Muscle of arm (tissue), 12 donors: ENCODE data around the gene TSHZ3. TPM values are rescaled to one million over a fixed set of nuclear protein-coding genes. Genes with fewer than 3 reads are reported as not detected.

ENCODE experiments used
- DNase-seq: peaks from one replicate; pipeline ENCODE4 v3.0.0-alpha.2; 2013
- polyA plus RNA-seq, 12 donors: library from polyadenylated mRNA; unstranded; fragments of 120-200 nt; gene quantifications; one replicate each; pipeline ENCODE4 v1.2.1, GENCODE V29; 2013; ENCODE audit not compliant: insufficient read length in 12 of 12

Gene TSHZ3
- polyA plus RNA-seq, 12 donors = 14.8 to 18.8 (median 16.7) TPM; not detected in 1

DNA sequence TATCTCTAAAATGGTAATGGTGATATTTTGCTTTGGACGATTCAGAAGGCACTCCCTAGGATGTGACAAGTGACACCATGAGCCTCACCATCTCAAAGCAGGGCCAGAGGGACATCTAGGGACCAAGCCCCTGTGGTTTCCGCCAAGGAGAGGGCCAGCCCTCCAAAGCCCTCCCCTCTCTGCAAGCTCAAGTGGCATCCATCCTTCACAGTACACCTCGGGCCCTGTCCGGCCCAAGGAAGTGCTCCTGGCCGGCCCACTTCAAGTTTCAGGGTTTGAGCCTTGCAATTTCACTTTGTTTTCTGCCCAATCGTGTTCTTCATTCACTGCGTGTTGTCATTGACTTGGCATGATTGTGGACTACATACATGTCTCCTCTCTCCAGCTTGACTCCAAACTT, 82.5 kb downstream of the TSHZ3 start:
- DNase-seq = no peak

DNA sequence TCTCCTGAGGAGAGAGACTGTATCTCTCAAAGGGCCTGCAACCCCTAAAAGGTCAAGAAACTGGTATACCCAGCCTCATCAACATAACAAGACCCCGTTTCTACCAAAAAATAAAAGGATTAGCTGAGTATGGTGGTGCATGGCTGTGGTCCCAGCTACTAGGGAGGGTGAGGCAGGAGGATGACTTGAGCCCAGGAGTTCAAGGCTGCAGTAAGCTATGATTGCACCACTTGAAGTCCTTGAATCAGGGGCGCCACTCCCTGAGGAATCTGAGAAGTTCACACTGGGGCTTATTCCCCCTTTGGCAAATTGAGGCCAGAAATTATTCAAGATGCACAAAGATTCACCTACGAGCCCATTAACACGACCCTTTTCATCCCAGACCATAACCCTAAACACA, 83.0 kb downstream of the TSHZ3 start:
- DNase-seq = no peak

DNA sequence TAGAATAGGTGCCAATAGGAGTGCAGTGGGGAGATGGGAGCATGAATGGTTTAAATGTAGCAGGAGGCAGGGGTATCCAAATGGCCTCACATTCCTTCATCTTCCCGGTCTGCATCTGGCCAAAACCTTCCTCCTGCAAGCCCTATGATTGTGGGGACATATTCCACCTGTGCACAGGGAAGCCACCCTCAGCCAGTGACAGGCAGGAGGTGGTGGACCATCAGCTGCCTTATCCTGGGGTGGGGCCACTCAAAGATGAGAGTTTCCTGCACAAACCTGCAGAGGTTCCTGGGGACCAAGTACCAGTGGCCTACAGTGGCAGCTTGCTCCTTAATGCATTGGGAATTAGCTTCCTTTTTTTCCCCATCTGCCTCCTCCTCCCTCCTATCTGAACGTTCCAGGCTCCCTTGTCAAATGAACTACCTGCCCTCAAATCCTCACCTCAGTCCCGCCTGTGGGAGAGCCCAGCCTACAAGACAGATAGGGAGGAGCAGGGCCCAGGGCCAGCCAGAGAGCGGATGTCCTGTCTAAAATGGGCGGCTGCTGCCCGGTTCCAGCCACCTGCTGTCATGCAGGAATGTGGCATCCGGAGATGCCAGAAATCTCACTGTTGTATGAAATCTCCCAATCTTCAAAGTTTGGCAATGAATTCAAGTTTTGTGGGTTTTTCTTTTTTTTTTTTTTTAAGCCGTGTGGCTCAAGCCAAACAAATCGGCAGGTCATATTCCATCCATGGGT, 85.0 kb downstream of the TSHZ3 start:
- DNase-seq = no peak

DNA sequence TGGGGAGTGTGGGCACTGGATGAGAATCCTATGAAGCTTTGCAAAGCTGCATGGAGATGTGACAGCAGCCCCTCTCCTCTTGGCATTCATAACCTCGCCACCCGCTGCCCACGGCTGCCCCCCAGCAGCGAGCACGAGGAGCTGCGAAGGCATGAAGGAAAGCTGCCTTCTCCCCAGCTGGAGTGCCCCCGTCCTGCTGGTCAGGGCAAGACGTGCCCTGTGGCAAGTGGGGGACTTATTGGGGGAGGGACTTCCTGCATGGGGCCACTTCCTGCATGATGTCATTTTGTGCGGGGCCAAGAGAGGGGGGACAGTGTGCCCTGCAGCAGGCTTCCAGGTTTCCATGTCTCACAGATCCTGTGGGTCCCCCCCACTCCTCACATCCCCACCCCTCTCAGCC, 85.9 kb downstream of the TSHZ3 start:
- no peak for DNase-seq

DNA sequence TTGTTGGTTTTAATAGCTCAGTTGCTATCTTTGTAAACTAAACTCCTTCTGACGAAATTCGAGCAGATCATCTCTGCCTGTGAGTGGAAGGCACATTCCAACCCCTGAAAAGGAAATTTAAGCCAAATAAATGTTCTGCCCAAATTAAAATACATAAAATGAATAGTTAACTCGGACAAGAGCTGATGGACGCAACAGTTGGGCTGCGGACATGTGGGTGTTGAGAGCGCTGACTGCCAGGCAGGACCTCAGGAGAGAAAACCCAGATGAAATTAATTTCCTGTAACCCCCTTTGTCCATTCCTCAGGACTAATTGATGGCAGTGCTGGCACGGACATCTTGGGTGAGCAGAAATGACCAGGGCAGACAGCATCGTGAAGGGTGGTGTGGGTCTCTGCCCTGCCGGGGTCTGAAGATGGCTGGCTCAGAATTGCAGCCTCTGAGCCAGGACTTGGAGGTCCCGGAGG, 86.5 kb downstream of the TSHZ3 start:
- DNase-seq = no peak

DNA sequence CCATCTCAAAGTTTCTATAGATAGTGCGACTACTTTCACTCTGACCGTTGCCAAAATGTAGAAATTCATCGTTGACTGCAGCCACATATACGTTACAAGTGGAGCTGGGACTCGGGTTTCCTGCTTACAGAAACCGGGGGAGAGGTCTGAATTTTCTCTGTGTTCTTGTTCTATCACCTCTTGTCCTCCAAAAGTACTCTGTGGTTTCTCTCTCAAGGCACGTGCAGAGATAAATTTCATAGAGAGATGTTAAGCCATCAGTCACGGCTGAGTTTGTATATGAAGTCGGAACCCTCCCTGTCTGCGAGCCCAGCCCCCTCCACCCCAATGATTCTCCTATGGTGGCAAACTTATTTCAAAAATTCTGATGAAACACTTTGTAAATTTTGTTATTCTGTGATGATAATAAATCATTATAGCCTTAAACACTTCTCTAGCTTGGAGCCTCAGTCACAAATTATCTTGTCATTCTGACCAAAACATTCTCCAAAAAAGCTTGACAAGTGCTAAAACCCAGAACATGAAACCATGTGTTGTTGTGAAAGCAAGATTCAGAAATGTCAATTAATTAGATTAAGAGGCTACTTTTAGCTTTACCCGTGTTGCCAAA, 87.5 kb downstream of the TSHZ3 start:
- no peak for DNase-seq

DNA sequence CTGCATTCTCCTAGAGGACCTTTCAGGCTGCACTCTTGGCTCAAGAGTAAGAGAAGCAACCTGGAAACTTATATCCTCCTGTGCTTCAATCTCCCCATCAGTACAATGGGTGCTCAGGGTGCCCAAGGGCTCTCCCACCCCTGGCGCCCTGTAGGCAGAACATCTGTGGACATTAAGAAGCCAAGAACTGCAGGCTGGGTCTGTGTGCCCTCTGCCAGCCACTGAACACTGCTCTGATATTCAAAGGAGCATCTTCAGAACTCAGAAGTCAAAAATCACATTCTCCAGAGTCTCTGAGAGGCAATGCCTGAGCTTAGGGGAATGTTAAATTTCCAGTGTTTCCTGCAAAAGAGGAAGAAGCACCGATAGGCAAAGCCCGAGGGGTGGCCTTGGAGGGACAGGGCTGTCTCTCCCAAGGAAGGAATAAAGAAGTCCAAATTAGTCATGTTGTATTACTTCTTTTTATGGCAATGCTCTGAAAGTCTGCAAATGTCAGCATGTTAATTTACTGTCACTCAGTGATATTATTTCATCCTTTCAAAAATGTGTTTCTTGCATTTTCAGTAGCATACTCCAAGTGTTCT, 88.1 kb downstream of the TSHZ3 start:
- DNase-seq = no peak

DNA sequence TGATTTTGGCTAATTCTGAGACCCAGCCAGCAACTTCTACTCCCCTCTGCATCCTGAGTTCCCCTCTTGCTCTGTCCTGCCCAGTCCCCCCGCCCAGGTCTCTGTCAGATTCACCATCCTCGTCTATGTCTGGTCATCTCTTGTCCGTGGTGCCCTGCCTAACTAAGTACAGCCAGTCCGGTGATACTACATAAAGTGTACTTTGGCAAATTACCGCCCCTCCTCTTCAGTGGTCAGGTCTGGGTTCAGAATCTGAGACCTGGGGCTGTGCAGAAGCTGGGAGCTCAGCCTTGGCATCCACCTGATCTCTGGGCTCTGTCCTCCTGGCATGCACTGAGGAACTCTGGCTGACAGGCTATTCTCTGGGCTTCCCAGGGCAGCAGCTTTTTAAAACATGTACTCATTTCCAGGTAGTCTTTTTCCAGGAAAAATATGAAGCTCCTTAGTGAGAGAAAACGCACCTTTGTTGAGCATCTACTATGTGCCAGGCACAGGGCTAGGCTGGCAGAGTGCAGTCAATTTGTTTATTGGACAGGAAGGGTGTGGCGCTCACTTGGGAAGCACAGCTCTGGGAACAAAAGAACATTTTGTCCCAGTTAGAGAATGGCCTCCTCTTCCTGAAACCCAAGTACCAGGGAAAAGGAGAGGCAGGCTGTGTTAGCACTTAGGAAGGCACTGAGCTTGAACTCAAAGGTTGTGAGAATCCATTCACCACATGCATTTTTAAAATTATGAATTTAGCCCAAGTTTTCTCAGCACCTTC, 88.9 kb downstream of the TSHZ3 start:
- no peak for DNase-seq

DNA sequence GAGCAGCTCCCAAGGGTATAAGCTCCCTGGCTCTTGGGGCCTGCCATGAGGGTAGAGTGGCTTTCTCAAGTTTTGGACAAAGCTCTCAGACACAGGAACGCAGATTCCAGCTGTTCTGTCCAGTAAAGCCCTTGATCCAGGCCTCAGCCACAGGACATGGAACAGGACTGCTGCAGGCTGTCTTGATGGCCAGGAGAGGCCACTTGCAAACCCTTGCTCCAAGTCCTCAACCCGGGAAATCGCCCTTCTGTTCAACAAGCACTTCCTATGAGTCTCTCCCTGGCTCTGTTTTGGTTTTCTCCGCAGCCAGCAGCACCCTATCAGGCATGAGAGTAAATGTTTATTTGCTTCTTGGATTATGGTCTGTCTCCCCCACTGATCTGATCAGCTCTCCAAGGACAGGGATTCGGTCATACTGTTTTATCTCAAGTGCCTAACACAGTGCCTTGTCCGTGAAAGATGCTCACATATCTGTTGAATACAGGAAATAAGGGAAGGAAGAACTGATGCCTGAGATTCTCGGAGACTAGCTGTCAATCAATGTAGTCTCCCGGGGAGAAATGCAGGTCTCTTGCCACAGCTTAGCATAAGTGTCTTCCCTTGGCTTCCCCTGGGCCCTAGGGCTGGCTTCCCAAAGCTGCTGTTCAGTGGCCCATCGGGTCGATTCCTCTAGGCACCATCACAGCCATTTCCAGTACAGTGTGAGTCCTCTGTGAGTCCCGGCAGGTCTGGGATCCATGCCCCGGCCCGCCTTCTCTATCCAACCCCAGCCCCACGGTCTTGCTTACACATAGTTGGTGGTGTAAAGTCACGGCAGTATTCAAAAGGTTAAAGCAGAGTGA, 90.8 kb downstream of the TSHZ3 start:
- DNase-seq = no peak

DNA sequence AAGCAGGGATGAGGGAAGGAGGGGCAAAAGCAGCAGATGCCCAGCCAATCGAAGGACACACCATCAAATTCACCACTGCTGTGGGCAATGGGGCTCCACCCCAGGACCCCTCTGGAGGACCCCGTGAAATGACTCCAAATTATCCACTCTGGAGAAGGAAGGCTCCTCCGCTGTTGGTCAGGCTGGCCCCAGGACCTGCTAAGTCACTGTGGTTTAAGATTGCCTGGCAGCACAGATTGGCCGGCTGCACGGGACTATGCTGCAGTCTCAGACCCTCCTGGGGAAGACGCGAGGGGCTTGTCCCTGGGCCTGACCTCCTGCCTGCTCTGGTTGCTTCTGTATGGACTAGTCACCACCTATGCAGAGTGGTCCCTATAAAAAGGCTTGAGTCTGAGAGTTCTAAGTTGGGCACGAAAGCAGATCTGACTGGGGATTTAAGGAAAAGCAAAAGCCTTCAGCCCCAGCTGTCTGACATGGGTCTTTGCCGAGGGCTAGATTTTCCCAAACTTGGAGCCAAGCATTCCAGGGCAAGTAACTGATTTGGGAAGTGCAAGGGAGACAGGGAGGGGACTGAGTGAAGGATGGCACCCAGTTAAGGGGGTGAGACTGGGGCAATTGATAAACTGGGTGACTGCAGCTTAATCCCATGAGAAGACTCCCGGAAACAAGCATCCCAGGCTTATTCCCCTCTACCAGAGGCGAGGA, 91.7 kb downstream of the TSHZ3 start:
- no peak for DNase-seq

DNA sequence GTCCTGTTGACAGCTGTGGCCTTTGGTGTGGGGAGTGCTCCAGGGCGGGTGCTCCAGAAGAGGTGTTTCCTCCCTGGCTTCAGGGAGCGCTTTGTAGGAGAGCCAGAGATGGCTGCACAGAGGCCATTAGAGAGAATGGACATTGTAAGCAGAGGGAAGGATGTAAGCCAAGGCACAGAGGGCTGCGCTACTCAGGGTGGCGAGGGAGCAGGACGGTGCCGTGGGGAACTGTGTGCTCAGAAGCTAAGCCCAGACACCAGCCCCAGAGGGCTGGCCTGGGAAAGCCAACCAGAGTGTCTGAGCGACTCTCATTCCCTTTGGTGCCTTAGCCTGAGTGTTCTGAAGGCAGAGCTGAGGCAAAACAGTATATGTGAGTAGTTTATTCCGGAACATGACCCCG, 92.2 kb downstream of the TSHZ3 start:
- DNase-seq = no peak

DNA sequence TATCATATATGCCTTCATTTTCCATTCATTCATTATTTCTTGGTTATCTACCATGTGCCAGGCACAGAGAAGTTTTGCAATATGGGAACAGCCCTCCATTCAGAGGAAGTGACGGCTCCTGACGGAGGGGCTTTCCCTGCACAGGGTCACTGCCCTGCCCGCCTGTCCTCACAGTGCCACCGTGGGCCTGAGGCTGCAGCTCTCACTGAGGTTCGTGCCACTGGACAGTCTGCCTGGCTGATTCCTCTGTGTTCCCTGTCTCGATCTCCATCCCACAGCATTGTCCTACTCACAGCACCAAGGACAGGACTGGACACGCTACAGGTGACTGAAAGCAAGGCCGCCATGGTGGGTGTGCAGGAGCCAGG, 92.7 kb downstream of the TSHZ3 start:
- no peak for DNase-seq

DNA sequence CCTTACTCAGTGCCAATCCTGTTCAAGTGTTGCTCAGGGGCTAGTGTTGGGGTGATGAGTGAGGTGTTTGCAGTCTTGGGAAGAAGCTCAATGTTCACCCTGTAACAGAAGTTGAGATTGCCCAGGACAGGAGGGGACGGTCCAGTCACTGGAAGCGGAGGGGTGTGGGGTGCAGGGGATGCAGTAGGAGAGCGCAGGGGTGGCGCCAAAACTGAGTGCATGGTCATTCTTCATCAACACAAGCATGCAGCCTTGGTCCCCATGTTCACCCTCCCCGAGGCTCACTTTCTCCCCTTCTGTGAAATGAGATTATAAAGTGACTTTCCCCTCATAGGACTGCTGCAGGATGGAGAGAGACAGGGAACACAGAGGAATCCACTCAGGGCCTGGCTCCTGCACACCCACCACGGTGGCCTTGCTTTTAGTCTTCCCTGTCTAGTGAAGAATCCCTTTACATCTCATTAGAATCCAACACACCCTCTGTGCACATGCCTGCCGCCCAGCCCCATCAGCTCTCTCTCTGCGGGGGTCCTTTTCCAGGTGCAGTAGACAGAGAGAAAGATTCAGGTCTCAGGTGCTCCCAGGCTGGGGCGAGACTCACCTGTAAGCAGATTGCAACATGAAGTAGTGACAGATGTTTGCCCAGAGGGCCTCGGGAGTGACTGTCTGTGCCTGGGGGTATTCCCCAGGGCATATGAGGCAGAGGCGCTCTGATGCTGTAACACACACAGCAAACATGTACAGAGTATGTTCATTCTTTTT, 93.2 kb downstream of the TSHZ3 start:
- DNase-seq = no peak

DNA sequence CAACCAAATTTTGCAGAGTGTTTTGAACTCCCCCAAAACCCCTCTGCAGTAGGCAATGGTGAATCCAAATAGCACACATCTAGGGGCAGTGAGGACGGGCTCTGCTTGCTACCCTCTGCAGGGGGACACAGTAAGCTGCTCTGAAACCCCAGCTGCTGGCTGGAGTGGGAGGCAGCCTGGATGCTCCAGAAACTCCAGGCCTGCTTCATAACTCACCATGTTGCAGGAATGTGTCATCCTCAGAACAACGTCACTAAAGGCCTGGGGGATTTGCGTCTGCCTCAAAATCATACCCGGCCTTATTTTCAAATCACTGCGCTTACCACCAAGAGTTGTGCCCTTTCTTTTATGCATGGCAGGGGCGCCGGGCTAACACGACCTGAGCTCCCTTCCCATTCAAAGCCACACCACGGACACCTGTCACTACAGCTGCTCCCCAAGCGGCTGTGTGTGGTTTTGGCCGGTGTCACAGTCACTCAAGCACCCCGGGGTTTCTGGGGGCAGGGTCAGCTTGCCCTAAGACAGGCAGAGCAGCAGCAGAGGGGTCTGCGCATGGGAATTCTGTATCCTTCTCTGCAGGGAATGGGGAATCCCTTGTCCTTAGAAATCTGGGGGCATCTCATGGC, 93.9 kb downstream of the TSHZ3 start:
- DNase-seq = no peak

DNA sequence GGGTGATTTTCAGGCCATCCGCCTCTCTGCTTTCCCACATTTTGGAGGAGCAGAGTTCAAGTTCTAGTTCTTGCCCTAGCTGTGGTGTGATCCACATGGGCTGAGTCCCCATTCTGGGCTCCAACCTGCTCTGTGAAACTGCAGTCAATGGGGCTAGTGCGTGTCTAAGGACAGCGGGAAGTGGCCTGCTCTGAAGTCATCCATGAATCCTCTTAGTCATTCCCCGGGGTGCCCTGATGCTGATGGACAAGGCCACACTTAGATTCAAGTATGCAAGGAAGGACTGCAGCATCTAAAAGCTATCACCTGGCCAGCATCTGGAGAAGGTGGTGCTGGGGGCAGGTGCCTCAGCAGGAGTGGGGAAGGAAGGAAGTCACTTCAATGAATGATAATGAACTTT, 94.6 kb downstream of the TSHZ3 start:
- no peak for DNase-seq

DNA sequence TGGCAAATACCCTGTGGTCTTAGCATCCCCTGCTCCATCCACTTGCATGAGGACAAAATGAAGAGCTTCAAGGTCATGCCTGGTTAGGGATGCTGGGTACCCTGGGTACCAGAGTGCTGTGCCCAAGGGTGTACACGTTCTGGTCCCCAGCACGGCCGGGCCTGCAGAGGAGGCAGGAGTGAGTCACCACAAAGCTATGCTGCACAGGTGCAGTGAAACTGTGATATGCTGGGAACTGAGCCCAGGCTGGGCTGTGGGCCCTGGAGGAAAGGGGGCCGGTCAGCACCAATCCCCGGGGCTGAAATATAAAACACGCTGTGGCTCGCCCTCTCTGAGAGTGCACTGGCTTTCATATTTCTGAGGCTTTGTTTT, 95.1 kb downstream of the TSHZ3 start:
- peak; percentile 48 for DNase-seq

DNA sequence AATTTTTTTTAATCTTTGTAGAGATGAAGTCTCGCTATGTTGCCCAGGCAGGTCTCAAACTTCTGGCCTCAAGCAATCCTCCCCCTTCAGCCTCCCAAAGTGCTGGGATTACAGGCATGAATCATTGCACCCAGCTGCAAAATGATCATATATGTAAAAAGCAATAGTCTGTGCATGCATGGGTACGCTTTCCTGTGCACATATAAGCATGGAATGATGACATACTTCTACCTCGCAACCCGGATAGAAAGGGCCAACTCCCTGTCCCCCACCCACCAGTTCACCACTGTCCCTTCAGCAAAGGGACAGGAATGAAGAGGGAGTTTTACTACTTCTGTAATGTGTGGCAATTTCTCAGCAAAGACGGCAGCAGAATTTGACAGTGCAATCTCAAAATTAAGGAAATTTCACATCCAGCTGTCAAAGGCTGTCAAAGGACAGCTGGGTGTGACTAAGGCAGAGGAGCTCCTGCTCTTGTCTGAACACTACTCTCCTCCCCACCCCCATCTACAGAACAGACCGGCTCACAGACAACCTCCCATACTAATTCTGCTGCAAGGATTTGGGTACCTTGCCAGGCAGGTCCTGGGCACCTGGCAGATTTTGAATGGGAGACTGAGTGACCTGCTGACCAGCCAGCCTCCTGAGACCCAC, 95.6 kb downstream of the TSHZ3 start:
- no peak for DNase-seq

DNA sequence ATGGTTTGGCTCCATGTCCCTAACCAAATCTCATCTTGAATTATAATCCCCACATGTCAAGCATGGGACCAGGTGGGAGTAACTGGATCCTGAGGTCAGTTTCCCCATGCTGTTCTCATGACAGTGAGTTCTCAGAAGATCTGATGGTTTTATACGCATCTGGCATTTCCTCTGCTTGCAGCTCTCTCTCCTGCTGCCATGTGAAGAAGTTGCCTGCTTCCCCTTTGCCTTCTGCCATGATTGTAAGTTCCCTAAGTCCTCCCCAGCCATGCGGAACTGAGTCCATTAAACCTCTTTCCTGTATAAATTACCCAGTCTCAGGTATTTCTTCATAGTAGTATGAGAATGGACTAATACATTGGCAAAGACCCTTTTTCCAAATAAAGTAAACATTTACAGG, 96.8 kb downstream of the TSHZ3 start:
- no peak for DNase-seq

DNA sequence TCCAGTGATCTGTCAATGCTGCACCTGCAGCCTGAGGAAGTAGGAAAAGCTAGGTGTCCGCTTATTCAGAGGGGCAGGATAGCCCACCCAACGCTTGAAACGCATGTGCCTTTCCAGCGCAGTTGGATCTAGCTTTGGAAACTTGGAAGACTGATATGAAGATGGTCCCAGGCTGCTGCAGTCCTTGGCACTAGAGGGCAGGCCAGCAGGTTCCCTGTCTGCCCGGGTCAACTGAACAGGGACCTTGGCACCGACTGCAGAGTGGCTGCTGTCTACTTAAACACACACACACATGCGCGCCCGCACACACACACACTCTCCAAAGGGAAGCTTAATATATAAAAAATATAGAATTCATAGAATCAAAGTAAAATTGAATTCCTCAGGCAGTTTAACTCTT, 100.0 kb downstream of the TSHZ3 start:
- no peak for DNase-seq
